Adrenal gland (tissue), 12 donors: ENCODE measurements around the gene PPP1R12A. TPM values are rescaled to one million over a fixed set of nuclear protein-coding genes. Genes with fewer than 3 reads are reported as not detected.

Source experiments
- DNase-seq, 7 donors: peaks; one replicate each; pipeline ENCODE4 v3.0.0-alpha.2; 2019 to 2020
- H3K27ac ChIP-seq, 5 donors: fragments of 200-600 bp; sonication (generic) in 4 of 5; 1 replicate in 3 of 5; 2 replicates in 2 of 5; pipeline versions ENCODE4 v1.5.1 to v1.8.0; 2016 to 2020; ENCODE audit warnings: mild to moderate bottlenecking in 1 of 5
- H3K27me3 ChIP-seq: fragments of 200-600 bp; 2 replicates; pipeline ENCODE4 v1.8.0; 2021
- H3K36me3 ChIP-seq, 2 donors: fragments of 200-600 bp; replicated peaks in 1 of 2; 1 replicate in 1 of 2; 2 replicates in 1 of 2; pipeline versions ENCODE4 v1.5.1 to v1.8.0; 2018 to 2022
- H3K4me1 ChIP-seq, 2 donors: fragments of 200-600 bp; replicated peaks in 1 of 2; 1 replicate in 1 of 2; 2 replicates in 1 of 2; pipeline versions ENCODE4 v1.5.1 to v1.8.0; 2018 to 2021
- H3K4me3 ChIP-seq, 4 donors: fragments of 200-600 bp; sonication (generic) in 3 of 4; one replicate each; pipeline ENCODE4 v1.5.1; 2016 to 2018
- H3K9me3 ChIP-seq, 3 donors: fragments of 200-600 bp; sonication (generic) in 1 of 3; replicated peaks in 1 of 3; 1 replicate in 2 of 3; 2 replicates in 1 of 3; pipeline versions ENCODE4 v1.5.1 to v1.8.0; 2016 to 2021
- CTCF ChIP-seq, 6 experiments: fragments of 450-650 bp in 4 of 6; fragments of 200-600 bp in 2 of 6; sonication (generic) in 1 of 6; IDR thresholded peaks; 1 replicate in 5 of 6; 2 replicates in 1 of 6; pipeline versions ENCODE4 v1.5.1 to v1.8.0; 2016 to 2021; ENCODE audit warnings: antibody characterized with exemption in 6 of 6, mild to moderate bottlenecking in 2 of 6, moderate library complexity in 1 of 6
- POLR2A ChIP-seq, 2 donors: fragments of 450-650 bp; IDR thresholded peaks; one replicate each; pipeline ENCODE4 v1.6.1; 2017; ENCODE audit warnings: antibody characterized with exemption in 2 of 2, mild to moderate bottlenecking in 2 of 2, moderate library complexity in 1 of 2
- WGBS, 4 donors: extraction: QIAGEN DNeasy Blood & Tissue Kit in 2 of 4; methylation state at CpG; one replicate each; pipeline versions ENCODE4 v1.1.5 to v1.1.7; 2013 to 2017; 5-methylcytosine and 5-hydroxymethylcytosine counted together
- intact Hi-C, 2 donors: fragments of 100-400 bp; cut with DNase I; formaldehyde crosslinking; loops; one replicate each; pipeline versions ENCODE4 v1.14.1 to v1.15.0; 2022 to 2023
- polyA plus RNA-seq, 3 donors: library from polyadenylated mRNA; stranded (reverse); fragments of 200-250 nt in 2 of 3; fragments of 350-450 nt in 1 of 3; fragmentation: Illumina TruSeq in 1 of 3; extraction: RNeasy Lipid Tissue Mini Kit (QIAGEN cat#74804) in 1 of 3; gene quantifications; one replicate each; pipeline ENCODE4 v1.2.3, GENCODE V29; 2013 to 2014
- total RNA-seq, 9 donors: library from RNA; depleted of rRNA in 4 of 9; stranded (reverse); fragments of >200 nt in 4 of 9; fragments of 120-200 nt in 1 of 9; fragmentation: NEBNext Ultra II Directional in 1 of 9; extraction: Animal tissue kit (Norgen Biotek cat#: 25700) in 1 of 9; gene quantifications; one replicate each; pipeline versions ENCODE4 v1.1.0 to v1.2.4, GENCODE V29; 2013 to 2023
- donor health status: healthy with polysubstance abuse.
- donor health status: Bipolar disorder and iron deficiency.
- donor health status: DM: yes; HTN: yes; CAD: no.
- donor health status: DM: no; HTN: no; CAD: no.
- donor health status: DM: no; HTN: no; CAD: no.
- donor health status: DM: yes; HTN: yes; CAD: no.

PPP1R12A gene
- total and polyA plus RNA-seq, 12 donors, result 17.0 to 93.4 (median 50.0) TPM

GRCh38 chr12:79956896-79957295, 22.0 kb upstream of the PPP1R12A start:
- Histone ChIP-seq H3K27me3 (no peaks in the 10 kb centered on the region), H3K9me3 (no peaks in the 10 kb centered on the region), H3K4me3 (no peak overlapping the region), H3K36me3 (no peaks in the 10 kb centered on the region), H3K27ac (no peak overlapping the region), H3K4me1 (no peaks in the 10 kb centered on the region)
- no peak for DNase-seq
- 90 to 98% (median 90%) methylated on average over 4 of the region's 4 CpGs for WGBS, 4 donors
- intact Hi-C loops, result no loop called here
- TF ChIP-seq POLR2A (IDR thresholded peaks at IDR 0.05), result no peak
- TF ChIP-seq CTCF (IDR thresholded peaks at IDR 0.05), result no peak

- H3K27ac ChIP-seq, result no peak overlapping the region
- no peaks in the 10 kb centered on the region for H3K9me3 ChIP-seq
- TF ChIP-seq POLR2A (IDR thresholded peaks at IDR 0.05) (no peak), CTCF (IDR thresholded peaks at IDR 0.05) (no peak)
- WGBS, 4 donors, result 83 to 85% (median 84%) methylated on average over 3 of the region's 3 CpGs
- no peak for DNase-seq
- H3K4me3 ChIP-seq, result no peak overlapping the region
- H3K27me3 ChIP-seq, result no peaks in the 10 kb centered on the region
- intact Hi-C loops, result no loop called here
- no peaks in the 10 kb centered on the region for H3K4me1 ChIP-seq
- H3K36me3 ChIP-seq, result no peaks in the 10 kb centered on the region
Observed at GRCh38 chr12:79955561-79955960, 20.7 kb upstream of the PPP1R12A start.

GRCh38 chr12:79954037-79954610, 19.2 kb upstream of the PPP1R12A start:
- WGBS, 4 donors, result 59 to 73% (median 69%) methylated on average over 2 of the region's 2 CpGs

GRCh38 chr12:79949098-79949497, 14.2 kb upstream of the PPP1R12A start:
- H3K27ac ChIP-seq, result no peak overlapping the region
- no peaks in the 10 kb centered on the region for H3K4me1 ChIP-seq
- intact Hi-C loops, result no loop called here
- WGBS, 4 donors, result 77 to 95% (median 87%) methylated on average over 1 of the region's 1 CpG
- H3K9me3 ChIP-seq, result no peaks in the 10 kb centered on the region
- H3K4me3 ChIP-seq, result no peak overlapping the region
- no peak for TF ChIP-seq CTCF (IDR thresholded peaks at IDR 0.05)
- no peak for TF ChIP-seq POLR2A (IDR thresholded peaks at IDR 0.05)
- no peaks in the 10 kb centered on the region for H3K36me3 ChIP-seq
- DNase-seq, result no peak
- H3K27me3 ChIP-seq, result no peaks in the 10 kb centered on the region

More at GRCh38 chr12:79954037-79954610, 19.2 kb upstream of the PPP1R12A start:
- no peaks in the 10 kb centered on the region for H3K4me1 ChIP-seq
- TF ChIP-seq CTCF (IDR thresholded peaks at IDR 0.05) (no peak), POLR2A (IDR thresholded peaks at IDR 0.05) (no peak)
- H3K36me3 ChIP-seq, result no peaks in the 10 kb centered on the region
- H3K9me3 ChIP-seq, result no peaks in the 10 kb centered on the region
- intact Hi-C loops, result no loop called here
- H3K27ac ChIP-seq, result no peak overlapping the region
- no peak overlapping the region for H3K4me3 ChIP-seq
- H3K27me3 ChIP-seq, result no peaks in the 10 kb centered on the region
- no peak for DNase-seq
